ENCODE results near the gene SRPK3.

Gene SRPK3, protein sequence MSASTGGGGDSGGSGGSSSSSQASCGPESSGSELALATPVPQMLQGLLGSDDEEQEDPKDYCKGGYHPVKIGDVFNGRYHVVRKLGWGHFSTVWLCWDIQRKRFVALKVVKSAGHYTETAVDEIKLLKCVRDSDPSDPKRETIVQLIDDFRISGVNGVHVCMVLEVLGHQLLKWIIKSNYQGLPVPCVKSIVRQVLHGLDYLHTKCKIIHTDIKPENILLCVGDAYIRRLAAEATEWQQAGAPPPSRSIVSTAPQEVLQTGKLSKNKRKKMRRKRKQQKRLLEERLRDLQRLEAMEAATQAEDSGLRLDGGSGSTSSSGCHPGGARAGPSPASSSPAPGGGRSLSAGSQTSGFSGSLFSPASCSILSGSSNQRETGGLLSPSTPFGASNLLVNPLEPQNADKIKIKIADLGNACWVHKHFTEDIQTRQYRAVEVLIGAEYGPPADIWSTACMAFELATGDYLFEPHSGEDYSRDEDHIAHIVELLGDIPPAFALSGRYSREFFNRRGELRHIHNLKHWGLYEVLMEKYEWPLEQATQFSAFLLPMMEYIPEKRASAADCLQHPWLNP

DNA sequence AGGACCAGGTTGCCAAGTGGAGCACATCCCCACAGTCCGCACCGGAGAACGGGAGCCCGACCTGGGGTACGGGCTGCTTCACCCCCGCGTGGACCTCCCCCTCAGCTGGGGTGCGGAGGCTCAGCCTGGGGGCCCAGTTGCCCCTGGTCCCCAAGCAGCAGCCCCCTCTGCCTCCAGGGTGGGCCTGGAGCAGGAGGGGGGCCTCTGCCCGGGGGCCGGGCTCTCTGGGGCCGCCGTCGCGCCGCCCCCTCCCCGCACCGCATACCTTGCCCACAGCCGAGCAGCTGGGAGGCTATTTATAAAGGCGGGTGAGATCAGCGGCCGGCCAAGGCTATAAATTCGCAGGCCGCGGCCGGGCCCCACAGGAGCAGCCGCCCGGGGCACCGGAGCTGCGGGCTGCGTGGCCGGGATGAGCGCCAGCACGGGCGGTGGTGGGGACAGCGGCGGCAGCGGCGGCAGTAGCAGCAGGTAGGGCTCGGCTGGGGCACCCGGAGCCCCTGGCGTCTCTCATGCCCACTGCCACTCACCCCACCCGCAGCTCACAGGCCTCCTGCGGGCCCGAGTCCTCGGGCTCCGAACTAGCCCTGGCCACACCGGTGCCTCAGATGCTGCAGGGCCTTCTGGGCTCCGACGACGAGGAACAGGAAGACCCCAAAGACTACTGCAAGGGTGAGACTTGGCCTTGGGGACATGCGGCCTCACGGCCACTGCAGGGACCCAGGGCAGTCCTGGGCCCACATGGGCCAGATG, at the start of gene SRPK3:
TSS of gene SRPK3 (plus strand) at position 364 of the 750 bp plus-strand sequence. CDS start at position 410, 46 bp downstream.
- Histone ChIP-seq H3K36me3 (ENCODE audit: control insufficient read depth, insufficient read depth, low read length) (peaks cover 4% of the 10 kb centered on the region; the same call in 1 of the 2 replicates), H3K9ac (ENCODE audit: low read depth, low read length) (no peak within 1 kb of the TSS), H3K27ac (ENCODE audit: low read depth, low read length) (peak within 1 kb of the TSS; percentile 6), H3K4me3 (ENCODE audit: low read depth, low read length) (no peak within 1 kb of the TSS), H3K4me1 (ENCODE audit: control insufficient read depth, insufficient read depth, low read length) (no peaks in the 10 kb centered on the region), H3K9me3 (ENCODE audit: control insufficient read depth, insufficient read depth, low read length) (peaks cover 15% of the 10 kb centered on the region), H3K27me3 (ENCODE audit: control insufficient read depth, insufficient read depth, low read length) (no peaks in the 10 kb centered on the region)

DNA sequence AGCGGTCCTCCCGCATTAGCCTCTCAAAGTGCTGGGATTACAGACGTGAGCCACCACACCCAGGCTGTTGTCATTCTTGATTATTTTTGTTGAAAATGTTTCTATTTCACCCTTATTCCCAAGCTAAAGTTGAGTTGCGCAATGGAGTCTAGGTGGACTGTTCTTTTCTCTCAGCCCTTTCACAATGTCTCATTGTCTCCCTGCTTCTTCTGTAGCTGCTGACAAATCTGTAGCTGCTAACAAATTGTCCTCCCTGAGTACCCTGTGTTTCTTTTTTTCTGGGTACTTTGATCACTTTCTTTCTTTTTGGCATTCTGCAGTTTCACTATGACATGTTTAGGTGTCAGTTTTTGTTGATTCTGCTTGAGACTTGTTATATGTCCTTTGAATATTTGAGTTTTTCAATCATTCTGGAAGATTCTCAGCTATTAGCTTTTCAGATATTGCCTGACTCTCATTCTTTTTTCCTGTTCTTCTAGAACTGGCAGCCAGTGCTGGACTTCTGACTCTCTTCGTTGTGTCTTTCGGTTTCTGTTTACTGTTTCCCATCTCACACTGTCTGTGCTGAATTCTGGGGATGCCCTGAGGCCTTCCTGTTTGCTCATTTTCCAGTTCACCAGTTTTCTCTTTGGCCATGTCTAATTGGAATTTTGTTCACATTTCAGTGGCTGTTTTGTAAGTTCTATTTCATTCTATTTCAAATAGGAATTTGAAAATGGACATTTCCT, 49.6 kb upstream of the SRPK3 start:
- Histone ChIP-seq H3K9me3 (ENCODE audit: control insufficient read depth, insufficient read depth, low read length) (peaks cover 31% of the 10 kb centered on the region), H3K27me3 (ENCODE audit: control insufficient read depth, insufficient read depth, low read length) (no peaks in the 10 kb centered on the region), H3K4me1 (ENCODE audit: control insufficient read depth, insufficient read depth, low read length) (peaks cover 11% of the 10 kb centered on the region)

DNA sequence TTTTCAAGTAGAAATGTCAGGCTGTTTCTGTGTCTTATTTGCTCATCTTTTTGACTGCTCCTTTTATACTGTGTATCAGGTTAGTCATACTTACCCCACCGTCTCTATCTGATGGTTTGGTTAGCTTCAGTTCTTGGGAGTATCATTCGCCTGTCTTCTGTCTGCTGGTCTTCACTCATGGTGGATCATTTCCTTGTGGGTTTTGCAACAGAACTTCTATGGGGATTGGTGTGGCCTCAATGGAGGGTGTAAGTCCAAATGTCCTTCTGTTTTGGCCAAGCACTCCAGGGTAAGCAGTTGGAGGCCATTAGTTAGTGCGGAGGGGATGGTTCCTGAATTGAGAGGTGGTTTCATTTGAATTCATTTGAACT, 49.0 kb upstream of the SRPK3 start:
- H3K36me3 ChIP-seq (ENCODE audit: control insufficient read depth, insufficient read depth, low read length), result no peaks in the 10 kb centered on the region
- H3K27ac ChIP-seq (ENCODE audit: low read depth, low read length), result no peak overlapping the region
- no peak overlapping the region for H3K9ac ChIP-seq (ENCODE audit: low read depth, low read length)
- H3K27me3 ChIP-seq (ENCODE audit: control insufficient read depth, insufficient read depth, low read length), result no peaks in the 10 kb centered on the region
- H3K4me1 ChIP-seq (ENCODE audit: control insufficient read depth, insufficient read depth, low read length), result peaks cover 7% of the 10 kb centered on the region
- H3K4me3 ChIP-seq (ENCODE audit: low read depth, low read length), result no peak overlapping the region
- peaks cover 31% of the 10 kb centered on the region for H3K9me3 ChIP-seq (ENCODE audit: control insufficient read depth, insufficient read depth, low read length)

More for the DNA sequence above, 49.6 kb upstream of the SRPK3 start:
- no peak overlapping the region for H3K27ac ChIP-seq (ENCODE audit: low read depth, low read length)
- H3K4me3 ChIP-seq (ENCODE audit: low read depth, low read length), result no peak overlapping the region
- no peaks in the 10 kb centered on the region for H3K36me3 ChIP-seq (ENCODE audit: control insufficient read depth, insufficient read depth, low read length)
- H3K9ac ChIP-seq (ENCODE audit: low read depth, low read length), result no peak overlapping the region

DNA sequence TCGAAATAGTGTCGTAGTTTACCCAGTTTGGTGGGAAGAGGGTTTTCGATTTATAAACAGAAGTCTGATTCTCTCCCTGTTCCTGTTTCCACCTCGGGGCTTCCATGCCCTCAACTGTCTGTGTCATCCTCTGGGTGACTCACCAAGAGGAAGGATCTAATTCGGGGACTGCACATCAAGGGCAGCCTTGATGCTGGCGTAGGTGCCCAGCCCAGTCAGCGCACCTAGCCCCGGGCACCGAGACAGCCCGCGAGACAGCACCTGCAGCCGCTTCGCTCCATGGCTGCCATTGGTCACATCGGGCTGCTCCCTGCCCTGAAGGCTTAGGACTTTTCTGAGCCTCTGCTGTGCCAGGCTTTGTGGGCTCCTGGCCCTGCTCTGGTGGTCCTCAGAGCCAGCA, 48.4 kb upstream of the SRPK3 start:
- no peak overlapping the region for H3K27ac ChIP-seq (ENCODE audit: low read depth, low read length)
- H3K9me3 ChIP-seq (ENCODE audit: control insufficient read depth, insufficient read depth, low read length), result peaks cover 33% of the 10 kb centered on the region
- no peak overlapping the region for H3K4me3 ChIP-seq (ENCODE audit: low read depth, low read length)
- 0 out of 2 replicates have a peak, but pooled peaks cover 1% of the 10 kb centered on the region for H3K4me1 ChIP-seq (ENCODE audit: control insufficient read depth, insufficient read depth, low read length)
- no peak overlapping the region for H3K9ac ChIP-seq (ENCODE audit: low read depth, low read length)
- no peaks in the 10 kb centered on the region for H3K36me3 ChIP-seq (ENCODE audit: control insufficient read depth, insufficient read depth, low read length)
- no peaks in the 10 kb centered on the region for H3K27me3 ChIP-seq (ENCODE audit: control insufficient read depth, insufficient read depth, low read length)

DNA sequence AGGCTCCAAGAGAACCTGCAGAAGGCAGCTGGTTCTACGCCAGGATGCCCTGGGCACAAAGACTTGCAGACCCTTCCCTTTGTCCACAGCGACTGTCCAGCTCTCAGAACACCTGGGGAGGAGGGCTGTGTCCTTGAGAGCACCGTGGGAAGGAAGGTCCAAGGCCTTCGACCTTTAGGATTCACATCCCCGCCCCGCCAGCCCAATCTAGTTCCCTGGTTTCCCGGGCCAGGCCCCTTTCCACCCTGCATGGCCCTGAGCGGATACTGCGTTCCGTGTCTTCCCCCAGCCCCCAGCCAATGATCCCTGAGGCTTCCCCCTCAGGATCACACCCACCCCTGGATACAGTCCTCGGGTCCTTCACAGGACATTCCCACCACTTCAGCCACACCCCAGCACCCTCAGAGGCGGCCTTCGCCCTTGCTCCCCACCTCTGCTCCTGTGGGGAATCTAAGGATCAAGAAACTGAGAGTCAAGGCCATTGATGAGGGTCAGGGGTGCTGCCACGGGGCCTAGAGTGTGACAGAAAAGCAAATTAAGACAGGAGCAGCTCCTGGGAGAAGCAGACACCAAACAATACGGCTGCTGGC, 47.1 kb upstream of the SRPK3 start:
- Histone ChIP-seq H3K4me1 (ENCODE audit: control insufficient read depth, insufficient read depth, low read length) (no peaks in the 10 kb centered on the region), H3K36me3 (ENCODE audit: control insufficient read depth, insufficient read depth, low read length) (no peaks in the 10 kb centered on the region), H3K4me3 (ENCODE audit: low read depth, low read length) (no peak overlapping the region), H3K9ac (ENCODE audit: low read depth, low read length) (no peak overlapping the region), H3K27me3 (ENCODE audit: control insufficient read depth, insufficient read depth, low read length) (no peaks in the 10 kb centered on the region), H3K27ac (ENCODE audit: low read depth, low read length) (no peak overlapping the region), H3K9me3 (ENCODE audit: control insufficient read depth, insufficient read depth, low read length) (peaks cover 25% of the 10 kb centered on the region)

DNA sequence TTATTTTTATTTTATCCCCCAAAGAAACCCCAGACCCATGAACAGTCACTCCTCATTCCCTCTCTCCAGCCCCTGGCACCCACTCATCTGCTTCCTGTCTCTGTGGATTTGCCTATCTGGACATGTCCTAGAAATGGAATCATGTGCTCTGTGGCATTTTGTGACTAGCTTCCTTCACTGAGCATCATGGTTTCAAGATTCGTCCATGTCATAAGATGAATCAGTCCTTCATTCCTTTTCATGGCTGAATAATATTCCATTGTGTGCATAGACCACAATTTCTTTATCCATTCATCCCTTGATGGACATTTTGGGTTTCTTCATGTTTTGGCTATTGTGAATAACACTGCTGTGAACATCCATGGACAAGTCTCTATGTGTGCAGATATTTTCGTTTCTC, 46.0 kb upstream of the SRPK3 start:
- H3K36me3 ChIP-seq (ENCODE audit: control insufficient read depth, insufficient read depth, low read length), result no peaks in the 10 kb centered on the region
- no peaks in the 10 kb centered on the region for H3K4me1 ChIP-seq (ENCODE audit: control insufficient read depth, insufficient read depth, low read length)

DNA sequence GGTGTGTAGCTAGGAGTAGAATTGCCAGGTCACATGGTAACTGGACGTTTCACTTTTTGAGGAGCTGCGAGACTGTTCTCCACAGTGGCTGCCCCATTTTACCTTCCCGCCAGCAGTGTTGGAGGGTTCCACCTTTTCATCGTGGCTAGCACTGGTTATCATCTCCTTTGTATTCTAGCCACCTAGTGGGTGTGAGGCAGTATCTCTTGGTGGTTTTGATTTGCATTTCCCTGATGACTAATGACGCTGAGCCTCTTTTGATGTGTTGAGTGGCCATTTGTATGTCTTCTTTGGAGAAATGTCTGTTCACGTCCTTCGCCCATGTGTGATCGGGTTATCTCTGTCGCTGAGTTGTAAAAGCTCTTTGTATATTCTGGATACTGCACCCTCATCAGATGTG, 45.6 kb upstream of the SRPK3 start:
- H3K4me3 ChIP-seq (ENCODE audit: low read depth, low read length), result no peak overlapping the region
- no peaks in the 10 kb centered on the region for H3K4me1 ChIP-seq (ENCODE audit: control insufficient read depth, insufficient read depth, low read length)
- H3K27me3 ChIP-seq (ENCODE audit: control insufficient read depth, insufficient read depth, low read length), result no peaks in the 10 kb centered on the region
- H3K9ac ChIP-seq (ENCODE audit: low read depth, low read length), result no peak overlapping the region
- H3K36me3 ChIP-seq (ENCODE audit: control insufficient read depth, insufficient read depth, low read length), result no peaks in the 10 kb centered on the region
- no peak overlapping the region for H3K27ac ChIP-seq (ENCODE audit: low read depth, low read length)
- peaks cover 35% of the 10 kb centered on the region for H3K9me3 ChIP-seq (ENCODE audit: control insufficient read depth, insufficient read depth, low read length)

More for the DNA sequence above, 46.0 kb upstream of the SRPK3 start:
- Histone ChIP-seq H3K27ac (ENCODE audit: low read depth, low read length) (no peak overlapping the region), H3K27me3 (ENCODE audit: control insufficient read depth, insufficient read depth, low read length) (no peaks in the 10 kb centered on the region), H3K9me3 (ENCODE audit: control insufficient read depth, insufficient read depth, low read length) (peaks cover 32% of the 10 kb centered on the region), H3K9ac (ENCODE audit: low read depth, low read length) (no peak overlapping the region), H3K4me3 (ENCODE audit: low read depth, low read length) (no peak overlapping the region)

DNA sequence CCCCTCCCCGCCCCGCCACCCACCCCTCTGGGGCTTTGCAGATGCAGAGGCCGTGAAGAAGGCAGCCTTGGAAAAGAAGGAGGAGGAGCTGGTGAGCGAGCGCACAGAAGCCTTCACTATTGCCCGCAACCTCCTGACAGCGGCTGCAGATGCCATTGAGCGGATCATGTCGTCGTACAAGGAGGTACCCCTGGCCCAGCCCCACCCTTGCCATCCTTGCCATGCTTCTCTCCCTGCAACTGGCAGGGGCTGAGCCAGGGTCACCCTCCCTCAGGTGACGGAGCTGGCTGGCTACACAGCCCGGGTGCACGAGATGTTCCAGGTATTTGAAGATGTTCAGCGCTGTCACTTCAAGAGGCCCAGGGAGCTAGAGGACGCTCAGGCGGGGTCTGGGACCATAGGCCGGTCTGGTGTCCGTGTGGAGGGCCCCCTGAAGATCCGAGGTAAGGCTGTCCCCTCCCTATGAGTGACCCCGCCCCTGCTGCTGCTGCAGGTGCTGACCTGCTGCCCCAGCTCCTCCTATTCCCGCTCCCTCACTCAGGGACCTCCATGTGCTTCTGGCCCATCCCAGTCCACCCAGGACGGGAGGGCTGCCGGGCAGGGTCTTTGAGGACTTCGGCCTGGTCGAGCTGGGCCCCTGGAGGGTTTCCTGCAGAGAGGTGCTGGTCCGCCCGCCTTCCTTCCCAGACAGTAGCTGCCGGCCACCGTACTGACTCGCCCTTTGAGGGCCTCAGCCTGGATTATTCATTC, 44.6 kb upstream of the SRPK3 start:
- Histone ChIP-seq H3K4me1 (ENCODE audit: control insufficient read depth, insufficient read depth, low read length) (no peaks in the 10 kb centered on the region), H3K36me3 (ENCODE audit: control insufficient read depth, insufficient read depth, low read length) (no peaks in the 10 kb centered on the region), H3K9me3 (ENCODE audit: control insufficient read depth, insufficient read depth, low read length) (peaks cover 33% of the 10 kb centered on the region), H3K27me3 (ENCODE audit: control insufficient read depth, insufficient read depth, low read length) (no peaks in the 10 kb centered on the region), H3K27ac (ENCODE audit: low read depth, low read length) (no peak overlapping the region), H3K9ac (ENCODE audit: low read depth, low read length) (no peak overlapping the region), H3K4me3 (ENCODE audit: low read depth, low read length) (no peak overlapping the region)

DNA sequence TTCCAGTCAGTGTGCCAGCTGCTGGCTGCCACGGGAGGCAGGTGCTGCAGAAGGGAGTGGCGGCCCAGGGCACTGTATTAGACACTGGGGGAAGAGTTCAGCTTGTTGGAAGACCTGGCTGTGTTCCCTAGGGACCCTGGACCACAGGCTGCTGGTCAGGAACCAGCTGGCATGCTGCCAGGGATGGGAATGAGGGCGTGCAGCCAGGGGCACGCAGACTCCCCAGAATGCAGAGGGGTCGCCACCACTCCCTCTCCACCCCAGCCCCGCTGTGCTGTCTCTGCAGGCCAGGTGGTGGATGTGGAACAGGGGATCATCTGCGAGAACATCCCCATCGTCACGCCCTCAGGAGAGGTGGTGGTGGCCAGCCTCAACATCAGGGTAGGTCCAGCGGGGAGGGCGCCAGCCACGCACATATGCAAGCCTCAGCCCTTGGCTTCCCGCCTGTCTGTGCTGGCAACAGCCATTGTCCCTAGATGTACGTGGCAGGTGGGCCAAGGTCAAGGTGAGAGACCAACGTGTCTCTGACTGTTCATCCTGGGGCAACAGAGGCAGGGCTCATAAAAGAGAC, 43.9 kb upstream of the SRPK3 start:
- H3K27me3 ChIP-seq (ENCODE audit: control insufficient read depth, insufficient read depth, low read length), result no peaks in the 10 kb centered on the region
- no peak overlapping the region for H3K4me3 ChIP-seq (ENCODE audit: low read depth, low read length)
- no peaks in the 10 kb centered on the region for H3K36me3 ChIP-seq (ENCODE audit: control insufficient read depth, insufficient read depth, low read length)
- H3K4me1 ChIP-seq (ENCODE audit: control insufficient read depth, insufficient read depth, low read length), result no peaks in the 10 kb centered on the region
- H3K9ac ChIP-seq (ENCODE audit: low read depth, low read length), result no peak overlapping the region
- H3K27ac ChIP-seq (ENCODE audit: low read depth, low read length), result no peak overlapping the region
- peaks cover 36% of the 10 kb centered on the region for H3K9me3 ChIP-seq (ENCODE audit: control insufficient read depth, insufficient read depth, low read length)
